GM12892 (cell line): ENCODE results near the gene ATP8A1.

ENCODE experiments used
- DNase-seq: peaks from one replicate; pipeline ENCODE4 v3.0.0; 2011; ENCODE audit not compliant: insufficient read length
- FAIRE-seq: peaks from 2 replicates; lab custom pipeline; 2011; peaks lifted over from hg19 to GRCh38; lab: Jason Lieb, UNC
- POLR2A ChIP-seq: IDR thresholded peaks from 2 replicates; pipeline ENCODE4 v1.6.1; 2011; ENCODE audit warnings: low read depth, low read length, control low read depth
- POLR2AphosphoS5 ChIP-seq: IDR thresholded peaks from 2 replicates; pipeline ENCODE4 v1.6.1; 2011; ENCODE audit warnings: low read depth, low read length, control low read depth
- TAF1 ChIP-seq: IDR thresholded peaks from 2 replicates; pipeline ENCODE4 v1.6.1; 2011; ENCODE audit warnings: low read depth, mild to moderate bottlenecking, control low read depth, low read length, borderline replicate concordance

The ATP8A1 gene

GRCh38 chr4:42442601-42443000 is 214.3 kb downstream of the ATP8A1 start:
- TF ChIP-seq TAF1 (no peak), POLR2AphosphoS5 (no peak), POLR2A (no peak)
- FAIRE-seq: no peak
- DNase-seq: no peak

- DNase-seq (no peak), FAIRE-seq (no peak)
- TF ChIP-seq POLR2AphosphoS5 (no peak), POLR2A (no peak), TAF1 (no peak)
Measured at GRCh38 chr4:42440083-42440482, 216.8 kb downstream of the ATP8A1 start.

GRCh38 chr4:42436928-42437565 is 219.9 kb downstream of the ATP8A1 start:
- TF ChIP-seq POLR2A: no peak
- no peak for TF ChIP-seq TAF1
- TF ChIP-seq POLR2AphosphoS5: no peak
- no peak for FAIRE-seq
- no peak for DNase-seq

- FAIRE-seq (no peak), DNase-seq (no peak)
- no peak for TF ChIP-seq POLR2A
- no peak for TF ChIP-seq POLR2AphosphoS5
- no peak for TF ChIP-seq TAF1
Measured at GRCh38 chr4:42428036-42428435, 228.9 kb downstream of the ATP8A1 start.

- DNase-seq (no peak), FAIRE-seq (no peak)
- TF ChIP-seq POLR2A (no peak), POLR2AphosphoS5 (no peak), TAF1 (no peak)
Measured at GRCh38 chr4:42425146-42426065, 231.5 kb downstream of the ATP8A1 start.

- FAIRE-seq: no peak
- DNase-seq: no peak
Measured at GRCh38 chr4:42420140-42420539, 236.8 kb downstream of the ATP8A1 start.

GRCh38 chr4:42417550-42417949 is 239.4 kb downstream of the ATP8A1 start:
- TF ChIP-seq TAF1 (no peak), POLR2AphosphoS5 (no peak), POLR2A (no peak)
- no peak for FAIRE-seq

More at GRCh38 chr4:42420140-42420539, 236.8 kb downstream of the ATP8A1 start:
- no peak for TF ChIP-seq POLR2A

GRCh38 chr4:42416017-42416416 is 240.9 kb downstream of the ATP8A1 start:
- FAIRE-seq: no peak
- TF ChIP-seq POLR2A: no peak
- TF ChIP-seq TAF1: no peak
- TF ChIP-seq POLR2AphosphoS5: no peak
- DNase-seq: no peak

More at GRCh38 chr4:42417550-42417949, 239.4 kb downstream of the ATP8A1 start:
- DNase-seq: no peak

- TF ChIP-seq TAF1 (no peak), POLR2A (no peak), POLR2AphosphoS5 (no peak)
- no peak for FAIRE-seq
- DNase-seq: no peak
Measured at GRCh38 chr4:42415281-42415680, 241.6 kb downstream of the ATP8A1 start.

GRCh38 chr4:42412251-42412650 is 244.7 kb downstream of the ATP8A1 start:
- no peak for DNase-seq
- TF ChIP-seq TAF1 (no peak), POLR2A (no peak), POLR2AphosphoS5 (no peak)
- FAIRE-seq: no peak

- no peak for FAIRE-seq
- TF ChIP-seq POLR2A: no peak
- no peak for TF ChIP-seq POLR2AphosphoS5
- no peak for TF ChIP-seq TAF1
- no peak for DNase-seq
Measured at GRCh38 chr4:42411803-42412202, 245.1 kb downstream of the ATP8A1 start.

- DNase-seq: no peak
- no peak for FAIRE-seq
- no peak for TF ChIP-seq TAF1
- TF ChIP-seq POLR2AphosphoS5: no peak
- no peak for TF ChIP-seq POLR2A
Measured at GRCh38 chr4:42410446-42410845, 246.5 kb downstream of the ATP8A1 start.
